SHP77 (cell line): ENCODE measurements around the gene EPB41L4A.

ENCODE experiments used
- DNase-seq, 2 experiments: peaks; one replicate each; lab custom pipeline; 2025; lab: John Stamatoyannopoulos, UW

EPB41L4A gene

GRCh38 chr5:112355058-112355685 is 63.9 kb downstream of the EPB41L4A start:
- DNase-seq, result no peak

GRCh38 chr5:112353678-112354077 is 65.4 kb downstream of the EPB41L4A start:
- no peak for DNase-seq

- no peak for DNase-seq
Observed at GRCh38 chr5:112351225-112351624, 67.9 kb downstream of the EPB41L4A start.

DNA sequence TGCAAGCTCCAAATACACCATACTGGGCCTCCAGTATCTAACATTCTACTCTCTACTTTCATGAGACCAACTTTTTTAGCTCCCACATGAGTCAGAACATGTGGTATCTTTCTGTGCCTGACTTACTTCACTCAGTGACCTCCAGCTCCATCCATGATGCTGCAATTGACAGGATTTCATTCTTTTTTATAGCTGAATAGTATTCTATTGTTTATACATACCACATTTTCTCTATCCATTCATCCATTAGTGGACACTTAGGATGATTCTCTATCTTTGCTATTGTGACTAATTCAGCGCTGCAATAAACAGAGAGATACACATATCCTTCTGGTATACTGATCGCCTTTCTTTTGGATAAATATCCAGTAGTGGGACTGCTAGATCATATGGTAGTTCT is 68.5 kb downstream of the EPB41L4A start:
- DNase-seq, result no peak

- no peak for DNase-seq
Observed at GRCh38 chr5:112349371-112349770, 69.7 kb downstream of the EPB41L4A start.

GRCh38 chr5:112348915-112349314 is 70.2 kb downstream of the EPB41L4A start:
- DNase-seq, result no peak

GRCh38 chr5:112348387-112348786 is 70.7 kb downstream of the EPB41L4A start:
- no peak for DNase-seq

DNA sequence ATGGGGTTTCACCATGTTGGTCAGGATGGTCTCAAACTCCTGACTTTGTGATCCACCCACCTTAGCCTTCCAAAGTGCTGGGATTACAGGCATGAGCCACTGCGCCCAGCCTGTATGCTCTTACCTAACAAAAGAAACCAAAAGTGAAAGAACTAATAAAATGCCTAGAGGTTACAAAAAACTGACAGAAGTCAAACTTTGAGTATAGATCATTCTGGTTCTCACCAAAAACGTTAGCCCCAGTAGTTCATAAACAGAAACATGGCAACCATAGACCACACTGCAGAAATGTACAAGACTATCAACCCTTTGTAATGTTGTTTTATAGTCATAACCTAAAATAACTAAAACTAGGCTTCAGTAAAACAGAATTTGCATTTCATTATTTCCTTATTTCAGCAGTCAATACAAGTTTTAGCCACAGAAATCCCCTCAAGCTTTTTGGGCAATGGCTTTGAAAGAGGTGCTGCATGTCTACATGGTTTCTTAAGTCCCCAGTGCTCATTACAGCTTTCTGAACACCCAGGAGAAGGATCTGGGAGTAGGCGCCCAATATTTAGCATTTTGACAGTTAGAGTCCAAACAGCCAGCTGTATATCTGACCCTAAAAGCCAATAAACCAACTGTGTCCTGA is 72.5 kb downstream of the EPB41L4A start:
- DNase-seq, result no peak

GRCh38 chr5:112344540-112344939 is 74.5 kb downstream of the EPB41L4A start:
- no peak for DNase-seq

DNA sequence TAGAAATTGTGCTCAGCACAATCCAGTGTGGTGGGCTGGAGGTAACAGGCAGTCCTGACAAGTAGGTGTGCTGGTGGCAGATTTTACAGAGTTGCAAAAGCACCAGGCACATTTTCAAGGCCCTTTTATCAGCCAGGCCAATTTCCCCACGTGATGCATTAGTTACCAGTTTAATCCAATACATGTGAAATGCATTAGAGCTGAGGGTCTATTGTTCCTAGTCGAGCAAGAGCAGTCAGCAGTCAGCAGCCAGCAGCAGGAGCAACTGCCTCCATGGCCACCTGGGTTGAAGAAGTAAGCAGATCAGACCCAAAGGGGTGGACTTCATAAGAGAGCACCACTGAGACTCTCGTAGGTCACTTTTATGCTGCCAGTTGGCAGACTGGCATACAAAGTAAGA is 76.7 kb downstream of the EPB41L4A start:
- DNase-seq, result no peak

DNA sequence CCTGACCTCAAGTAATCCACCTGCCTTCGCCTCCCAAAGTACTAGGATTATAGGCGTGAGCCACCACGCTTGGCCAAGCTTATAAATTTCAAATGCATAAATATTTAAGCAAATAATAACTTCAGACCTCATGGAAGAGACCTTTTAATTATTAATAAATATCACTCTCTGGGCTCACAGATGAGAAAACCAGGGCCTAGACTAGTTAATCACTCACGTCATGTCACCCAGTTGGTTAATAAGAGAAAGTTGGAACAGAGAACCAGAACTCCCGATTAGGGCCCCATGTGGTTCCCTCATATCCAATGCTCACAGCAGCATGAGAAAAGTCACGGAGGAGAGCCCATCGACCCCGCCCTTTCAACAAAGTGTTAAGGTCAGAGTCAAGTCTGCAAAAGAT is 79.3 kb downstream of the EPB41L4A start:
- DNase-seq, result no peak

GRCh38 chr5:112338681-112339337 is 80.3 kb downstream of the EPB41L4A start:
- DNase-seq, result no peak

DNA sequence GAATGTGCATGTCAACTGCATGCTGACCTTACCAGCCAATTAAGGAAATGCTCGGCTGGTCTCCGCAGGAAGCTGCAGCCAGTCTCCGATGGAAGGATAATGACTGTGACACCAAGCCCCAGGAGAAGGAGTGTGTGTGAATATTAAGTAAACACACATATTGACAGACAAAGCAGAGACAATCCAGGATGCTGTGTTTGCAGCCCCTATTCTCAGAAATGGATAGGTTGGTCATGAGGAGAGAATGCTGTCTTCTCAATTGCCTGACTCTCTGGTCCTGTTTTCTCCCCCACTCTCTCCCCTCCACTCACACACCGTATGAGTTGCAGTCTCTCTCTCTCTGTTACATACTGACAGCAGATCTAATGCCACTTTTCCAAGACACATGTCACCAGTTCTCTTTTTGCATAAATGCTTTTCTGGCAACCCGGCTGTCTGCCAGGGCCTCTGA is 85.7 kb downstream of the EPB41L4A start:
- no peak for DNase-seq

GRCh38 chr5:112331892-112332291 is 87.2 kb downstream of the EPB41L4A start:
- DNase-seq, result no peak

- no peak for DNase-seq
Observed at GRCh38 chr5:112329419-112330090, 89.5 kb downstream of the EPB41L4A start.

GRCh38 chr5:112323166-112323565 is 95.9 kb downstream of the EPB41L4A start:
- no peak for DNase-seq

DNA sequence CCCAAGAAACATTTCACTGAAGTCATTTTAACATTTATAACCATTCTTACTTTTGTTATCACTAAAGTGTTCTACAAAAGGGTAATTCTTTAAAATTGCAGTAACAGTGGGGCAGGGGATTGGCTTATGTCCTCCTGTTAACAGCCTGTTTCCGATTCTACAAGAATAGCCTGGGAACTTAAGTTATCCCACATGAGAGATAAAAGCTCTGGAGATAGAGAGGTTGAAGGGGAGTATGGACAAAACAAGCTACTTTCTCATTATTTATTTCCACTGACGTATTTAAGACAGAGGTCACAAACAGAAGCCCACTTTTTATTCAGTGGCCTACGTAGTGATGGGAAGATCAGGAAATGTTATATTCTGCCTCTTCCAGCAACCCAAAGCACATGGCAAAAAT is 98.7 kb downstream of the EPB41L4A start:
- DNase-seq, result no peak

DNA sequence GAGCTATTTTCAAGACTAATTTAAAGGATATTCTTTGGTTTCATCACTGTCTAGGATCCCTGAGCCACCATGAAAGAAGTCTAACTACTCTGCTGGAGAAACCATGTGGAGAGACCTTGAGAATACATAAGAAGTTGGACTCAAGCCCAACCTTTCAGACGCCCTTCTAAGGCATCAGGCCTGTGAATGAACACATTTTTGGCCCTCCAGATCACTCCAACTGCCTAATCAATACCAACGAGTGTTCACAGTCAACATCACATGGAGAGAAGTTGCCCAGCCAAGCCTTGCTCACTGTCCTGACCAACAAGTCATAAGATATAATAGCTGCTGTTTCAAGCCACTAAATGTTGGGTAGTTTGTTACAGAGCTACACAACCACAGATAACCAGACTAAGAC is 100.7 kb downstream of the EPB41L4A start:
- DNase-seq, result no peak

- DNase-seq, result no peak
Observed at GRCh38 chr5:112317866-112318265, 101.2 kb downstream of the EPB41L4A start.

GRCh38 chr5:112316731-112317130 is 102.3 kb downstream of the EPB41L4A start:
- DNase-seq, result no peak

DNA sequence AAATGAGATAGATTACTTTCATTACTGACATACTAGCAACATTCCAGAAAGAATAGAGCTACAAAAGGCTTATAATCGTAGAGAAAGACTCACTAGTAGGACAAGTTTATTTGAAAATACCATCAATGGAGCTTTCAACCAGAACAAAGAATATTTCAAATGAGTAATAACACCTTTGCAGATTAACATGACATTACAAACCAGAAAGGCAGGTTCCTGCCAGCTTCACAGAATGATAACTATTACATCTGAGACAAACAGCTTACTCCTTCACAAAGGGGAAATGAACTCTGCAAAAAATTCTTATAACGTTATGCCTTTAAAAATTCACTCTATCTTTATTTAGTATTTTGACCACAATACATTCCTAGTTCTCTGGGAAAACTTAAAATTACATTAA is 103.1 kb downstream of the EPB41L4A start:
- DNase-seq, result no peak

GRCh38 chr5:112312295-112313275 is 106.5 kb downstream of the EPB41L4A start:
- DNase-seq, result peak in 1 of 2 experiments; percentile 9
